RWPE2 (cell line): ENCODE measurements around the gene LMBR1L.

Experiments used
- ATAC-seq: fragments of 200-7000 bp; cut with Tn5 transposase; 3 replicates; pipeline ENCODE4 v1.9.1; 2021; ENCODE audit warnings: low read depth
- DNase-seq: peaks from one replicate; pipeline ENCODE4 v3.0.0-alpha.2; 2020; ENCODE audit warnings: low spot score
- H3K27ac ChIP-seq: fragments of 450-650 bp; 2 replicates; pipeline ENCODE4 v1.5.1; 2017; ENCODE audit warnings: mild to moderate bottlenecking; ENCODE audit not compliant: poor library complexity, severe bottlenecking
- H3K27me3 ChIP-seq: fragments of 250-450 bp; sonication (Bioruptor Pico); 2 replicates; pipeline ENCODE4 v1.5.1; 2021; ENCODE audit warnings: mild to moderate bottlenecking, moderate library complexity; ENCODE audit not compliant: insufficient read depth, poor library complexity, severe bottlenecking
- H3K36me3 ChIP-seq: fragments of 250-450 bp; sonication (Bioruptor Pico); 2 replicates; pipeline ENCODE4 v1.5.1; 2020; ENCODE audit warnings: low read depth, mild to moderate bottlenecking, moderate library complexity
- H3K4me1 ChIP-seq: fragments of 250-450 bp; sonication (Bioruptor Pico); 2 replicates; pipeline ENCODE4 v1.5.1; 2021; ENCODE audit warnings: mild to moderate bottlenecking, moderate library complexity; ENCODE audit not compliant: insufficient read depth, poor library complexity, severe bottlenecking
- H3K4me3 ChIP-seq: fragments of 250-450 bp; sonication (Bioruptor Pico); 2 replicates; pipeline ENCODE4 v1.5.1; 2021; ENCODE audit warnings: mild to moderate bottlenecking, moderate library complexity; ENCODE audit not compliant: severe bottlenecking
- H3K9me3 ChIP-seq: fragments of 250-450 bp; sonication (Bioruptor Pico); 2 replicates; pipeline ENCODE4 v1.5.1; 2021; ENCODE audit warnings: mild to moderate bottlenecking, moderate library complexity; ENCODE audit not compliant: severe bottlenecking
- TF ChIP-seq, protein P1 (sequence below): fragments of 450-650 bp; IDR thresholded peaks from one replicate; pipeline ENCODE4 v1.5.1; 2017; ENCODE audit warnings: mild to moderate bottlenecking, moderate library complexity; ENCODE audit not compliant: poor library complexity, severe bottlenecking

Gene LMBR1L, protein sequence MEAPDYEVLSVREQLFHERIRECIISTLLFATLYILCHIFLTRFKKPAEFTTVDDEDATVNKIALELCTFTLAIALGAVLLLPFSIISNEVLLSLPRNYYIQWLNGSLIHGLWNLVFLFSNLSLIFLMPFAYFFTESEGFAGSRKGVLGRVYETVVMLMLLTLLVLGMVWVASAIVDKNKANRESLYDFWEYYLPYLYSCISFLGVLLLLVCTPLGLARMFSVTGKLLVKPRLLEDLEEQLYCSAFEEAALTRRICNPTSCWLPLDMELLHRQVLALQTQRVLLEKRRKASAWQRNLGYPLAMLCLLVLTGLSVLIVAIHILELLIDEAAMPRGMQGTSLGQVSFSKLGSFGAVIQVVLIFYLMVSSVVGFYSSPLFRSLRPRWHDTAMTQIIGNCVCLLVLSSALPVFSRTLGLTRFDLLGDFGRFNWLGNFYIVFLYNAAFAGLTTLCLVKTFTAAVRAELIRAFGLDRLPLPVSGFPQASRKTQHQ

GRCh38 chr12:49110464-49111155, at the start of gene LMBR1L:
LMBR1L (minus strand) TSS chr12:49110847; CDS start chr12:49110555, 292 bp downstream.
- Histone ChIP-seq H3K27ac (peak within 1 kb of the TSS; percentile 26), H3K4me1 (peaks cover 14% of the 10 kb centered on the region), H3K36me3 (no peaks in the 10 kb centered on the region), H3K9me3 (no peaks in the 10 kb centered on the region), H3K27me3 (no peaks in the 10 kb centered on the region), H3K4me3 (peak within 1 kb of the TSS; percentile 66)
- TF ChIP-seq, protein P1, sequence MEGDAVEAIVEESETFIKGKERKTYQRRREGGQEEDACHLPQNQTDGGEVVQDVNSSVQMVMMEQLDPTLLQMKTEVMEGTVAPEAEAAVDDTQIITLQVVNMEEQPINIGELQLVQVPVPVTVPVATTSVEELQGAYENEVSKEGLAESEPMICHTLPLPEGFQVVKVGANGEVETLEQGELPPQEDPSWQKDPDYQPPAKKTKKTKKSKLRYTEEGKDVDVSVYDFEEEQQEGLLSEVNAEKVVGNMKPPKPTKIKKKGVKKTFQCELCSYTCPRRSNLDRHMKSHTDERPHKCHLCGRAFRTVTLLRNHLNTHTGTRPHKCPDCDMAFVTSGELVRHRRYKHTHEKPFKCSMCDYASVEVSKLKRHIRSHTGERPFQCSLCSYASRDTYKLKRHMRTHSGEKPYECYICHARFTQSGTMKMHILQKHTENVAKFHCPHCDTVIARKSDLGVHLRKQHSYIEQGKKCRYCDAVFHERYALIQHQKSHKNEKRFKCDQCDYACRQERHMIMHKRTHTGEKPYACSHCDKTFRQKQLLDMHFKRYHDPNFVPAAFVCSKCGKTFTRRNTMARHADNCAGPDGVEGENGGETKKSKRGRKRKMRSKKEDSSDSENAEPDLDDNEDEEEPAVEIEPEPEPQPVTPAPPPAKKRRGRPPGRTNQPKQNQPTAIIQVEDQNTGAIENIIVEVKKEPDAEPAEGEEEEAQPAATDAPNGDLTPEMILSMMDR = no peak
- DNase-seq (peak; percentile 93), ATAC-seq (peak; percentile 98)

GRCh38 chr12:49160399-49160798, 49.8 kb upstream of the LMBR1L start:
- Histone ChIP-seq H3K36me3 (no peaks in the 10 kb centered on the region), H3K27ac (no peak overlapping the region), H3K27me3 (no peaks in the 10 kb centered on the region), H3K4me3 (no peak overlapping the region), H3K9me3 (no peaks in the 10 kb centered on the region), H3K4me1 (no peaks in the 10 kb centered on the region)
- no peak for DNase-seq
- TF ChIP-seq, protein P1 = no peak
- ATAC-seq = no peak

- DNase-seq (no peak), ATAC-seq (no peak)
- no peaks in the 10 kb centered on the region for H3K27me3 ChIP-seq
- no peak overlapping the region for H3K27ac ChIP-seq
- H3K36me3 ChIP-seq = no peaks in the 10 kb centered on the region
- no peaks in the 10 kb centered on the region for H3K9me3 ChIP-seq
- H3K4me1 ChIP-seq = no peaks in the 10 kb centered on the region
- no peak overlapping the region for H3K4me3 ChIP-seq
- TF ChIP-seq, protein P1 = no peak
Observed at GRCh38 chr12:49154221-49154620, 43.6 kb upstream of the LMBR1L start.

DNA sequence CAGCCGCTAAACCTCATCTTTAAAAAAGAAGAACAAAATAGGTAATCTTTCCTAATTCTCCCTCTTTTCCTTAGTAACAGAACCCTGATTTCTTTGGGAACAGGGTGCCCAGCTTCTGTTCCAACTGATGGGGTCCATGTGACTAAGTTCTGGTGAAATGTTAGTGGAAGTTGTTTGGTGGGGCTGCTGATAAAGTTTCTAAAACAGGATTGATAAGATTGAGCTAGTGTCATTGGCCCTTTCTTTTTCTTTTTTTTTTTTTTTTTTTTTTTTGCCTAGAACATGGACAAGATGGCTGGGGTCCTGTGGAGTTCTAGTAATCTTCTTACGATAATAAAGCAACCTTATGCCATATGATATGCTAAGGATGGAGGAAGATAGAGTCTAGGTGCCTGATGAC, 36.7 kb upstream of the LMBR1L start:
- Histone ChIP-seq H3K27me3 (no peaks in the 10 kb centered on the region), H3K36me3 (no peaks in the 10 kb centered on the region), H3K27ac (no peak overlapping the region), H3K4me3 (no peak overlapping the region), H3K4me1 (no peaks in the 10 kb centered on the region), H3K9me3 (no peaks in the 10 kb centered on the region)
- ATAC-seq = no peak
- TF ChIP-seq, protein P1 = no peak
- DNase-seq = no peak

GRCh38 chr12:49146406-49146805, 35.8 kb upstream of the LMBR1L start:
- TF ChIP-seq, protein P1 = no peak
- H3K36me3 ChIP-seq = no peaks in the 10 kb centered on the region
- DNase-seq (no peak), ATAC-seq (no peak)
- H3K4me1 ChIP-seq = no peaks in the 10 kb centered on the region
- H3K27ac ChIP-seq = no peak overlapping the region
- no peaks in the 10 kb centered on the region for H3K27me3 ChIP-seq
- H3K4me3 ChIP-seq = no peak overlapping the region
- H3K9me3 ChIP-seq = no peaks in the 10 kb centered on the region
